Measurements from ENCODE around the gene FYN. TPM values are rescaled to one million over a fixed set of nuclear protein-coding genes. Genes with fewer than 3 reads are reported as not detected.

FYN gene
- total RNA-seq, 4 donors from 2014 or later: 143 to 219 (median 165) TPM

GRCh38 chr6:111810294-111811131 is 62.7 kb downstream of the FYN start:
- Histone ChIP-seq H3K27me3 (no peaks in the 10 kb centered on the region), H3K27ac (peak overlapping the region in 3 of 4 donors; percentile 1 to 76 (median 72)), H3K36me3 (no peaks in the 10 kb centered on the region), H3K4me3 (no peak overlapping the region), H3K4me1 (peaks cover 0 to 74% (median 39%) of the 10 kb centered on the region in 4 donors), H3K9me3 (no peaks in the 10 kb centered on the region)
- TF ChIP-seq POLR2A (IDR thresholded peaks at IDR 0.05) (no peak), CTCF (IDR thresholded peaks at IDR 0.05) (no peak), EP300 (IDR thresholded peaks at IDR 0.05) (no peak)
- WGBS, 2 donors: 56 to 57% methylated on average over 10 of the region's 10 CpGs
- no peak for DNase-seq (ENCODE audit: low spot score in 2 of 2)

DNA sequence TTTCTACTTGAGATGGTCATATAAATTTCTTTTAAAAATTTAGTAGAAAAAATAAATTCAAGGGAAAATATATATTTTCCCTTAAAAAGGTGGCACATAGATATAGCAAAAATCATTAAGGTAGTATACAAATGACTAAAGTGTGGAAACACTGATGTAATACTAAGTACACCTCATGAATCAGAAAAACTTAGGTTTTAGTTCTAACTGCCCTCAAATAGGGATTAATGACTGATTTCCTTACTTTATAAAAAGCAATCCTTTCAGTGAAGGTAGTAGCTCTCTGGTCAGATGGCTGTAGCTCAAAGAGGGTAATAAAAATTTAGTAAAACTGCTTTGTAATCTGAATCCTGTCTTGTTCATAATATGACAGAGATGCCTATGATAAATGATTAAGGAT is 63.5 kb downstream of the FYN start:
- H3K27me3 ChIP-seq: no peaks in the 10 kb centered on the region

GRCh38 chr6:111809264-111809663 is 64.0 kb downstream of the FYN start:
- H3K27ac ChIP-seq: peak overlapping the region in 2 of 4 donors; percentile 72 to 76
- 85 to 98% methylated on average over 5 of the region's 5 CpGs for whole genome bisulfite sequencing, 2 donors
- no peak overlapping the region for H3K4me3 ChIP-seq
- no peak for TF ChIP-seq POLR2A (IDR thresholded peaks at IDR 0.05)
- TF ChIP-seq CTCF (IDR thresholded peaks at IDR 0.05): no peak
- no peak for TF ChIP-seq EP300 (IDR thresholded peaks at IDR 0.05)
- DNase-seq (ENCODE audit: low spot score in 2 of 2): no peak
- no peaks in the 10 kb centered on the region for H3K9me3 ChIP-seq
- no peaks in the 10 kb centered on the region for H3K27me3 ChIP-seq
- H3K4me1 ChIP-seq: peaks cover 0 to 77% (median 47%) of the 10 kb centered on the region in 4 donors
- H3K36me3 ChIP-seq: no peaks in the 10 kb centered on the region

More for the DNA sequence above, 63.5 kb downstream of the FYN start:
- H3K27ac ChIP-seq: peak overlapping the region in 2 of 4 donors; percentile 72 to 76
- no peak overlapping the region for H3K4me3 ChIP-seq
- DNase-seq (ENCODE audit: low spot score in 2 of 2): no peak
- H3K36me3 ChIP-seq: no peaks in the 10 kb centered on the region
- no peaks in the 10 kb centered on the region for H3K9me3 ChIP-seq
- peaks cover 0 to 77% (median 45%) of the 10 kb centered on the region in 4 donors for H3K4me1 ChIP-seq
- TF ChIP-seq CTCF (IDR thresholded peaks at IDR 0.05) (no peak), EP300 (IDR thresholded peaks at IDR 0.05) (no peak), POLR2A (IDR thresholded peaks at IDR 0.05) (no peak)

DNA sequence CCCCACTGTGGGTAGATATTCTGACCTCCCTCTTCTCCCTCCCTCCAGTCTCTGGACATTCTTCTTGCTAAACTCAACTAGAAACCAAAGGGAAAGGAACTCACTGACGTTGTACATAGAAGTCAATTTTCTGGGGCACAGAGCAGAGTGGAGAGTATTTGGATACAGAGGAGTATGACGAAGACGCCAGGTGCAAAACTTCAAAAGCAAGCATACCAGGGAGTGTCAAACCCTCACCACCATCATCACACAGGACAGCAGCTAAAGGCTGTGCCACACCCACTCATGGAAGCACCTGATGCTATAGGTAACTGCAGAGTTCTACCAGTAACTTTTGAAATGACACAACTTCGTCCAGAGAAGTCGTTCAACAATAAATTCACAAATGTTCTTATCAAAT is 64.8 kb downstream of the FYN start:
- peak overlapping the region in 2 of 4 donors; percentile 87 to 94 for H3K27ac ChIP-seq
- no peak overlapping the region for H3K4me3 ChIP-seq
- peaks cover 0 to 78% (median 50%) of the 10 kb centered on the region in 4 donors for H3K4me1 ChIP-seq
- DNase-seq (ENCODE audit: low spot score in 2 of 2): no peak
- H3K9me3 ChIP-seq: no peaks in the 10 kb centered on the region
- 88 to 90% methylated on average over 5 of the region's 5 CpGs for WGBS, 2 donors
- H3K36me3 ChIP-seq: no peaks in the 10 kb centered on the region
- no peak for TF ChIP-seq CTCF (IDR thresholded peaks at IDR 0.05)
- no peak for TF ChIP-seq EP300 (IDR thresholded peaks at IDR 0.05)
- TF ChIP-seq POLR2A (IDR thresholded peaks at IDR 0.05): no peak
- no peaks in the 10 kb centered on the region for H3K27me3 ChIP-seq

Data from tibial nerve (tissue), 4 donors.